ENCODE results near the gene RERG.

The RERG gene

DNA sequence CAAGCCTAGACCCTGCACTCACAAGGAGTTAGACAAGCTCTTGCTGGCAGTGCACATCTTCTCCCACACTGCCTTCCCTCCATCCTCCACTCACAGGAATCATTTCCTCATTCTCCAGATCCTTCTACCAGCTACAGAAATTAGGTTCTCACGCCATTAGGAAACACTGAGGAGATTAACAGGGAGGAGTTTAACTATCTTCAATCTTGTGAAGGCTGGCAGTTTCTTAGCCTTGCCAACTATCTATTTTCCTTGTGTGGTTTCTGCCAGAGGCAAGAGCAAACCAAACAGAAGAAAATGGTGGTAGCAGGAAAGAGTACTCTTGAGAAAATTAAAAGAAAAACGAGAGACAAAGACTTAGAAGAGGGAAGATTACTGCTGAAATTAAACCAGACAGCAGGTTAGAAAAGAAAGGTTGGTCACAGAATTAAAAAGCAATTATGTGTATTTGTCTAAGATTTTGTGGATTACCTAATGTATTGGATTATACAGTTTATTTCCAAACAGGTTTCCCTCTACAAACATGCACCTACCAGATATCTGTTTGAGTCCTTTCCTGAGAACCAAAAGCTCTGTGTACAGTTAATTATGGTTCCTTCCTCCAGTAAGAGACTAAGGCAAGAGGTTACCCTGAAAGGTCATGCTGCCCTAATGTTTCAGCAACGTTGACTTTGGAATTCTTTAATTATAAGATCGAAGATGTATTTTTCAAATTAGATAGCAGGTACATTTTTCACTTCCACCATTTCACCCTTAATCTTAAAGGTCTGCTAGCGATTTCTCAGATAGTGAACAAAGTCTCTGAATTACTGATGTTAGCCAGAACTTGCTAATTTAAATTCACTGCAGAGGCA is 5.0 kb downstream of the RERG start:
- no peak for DNase-seq

DNA sequence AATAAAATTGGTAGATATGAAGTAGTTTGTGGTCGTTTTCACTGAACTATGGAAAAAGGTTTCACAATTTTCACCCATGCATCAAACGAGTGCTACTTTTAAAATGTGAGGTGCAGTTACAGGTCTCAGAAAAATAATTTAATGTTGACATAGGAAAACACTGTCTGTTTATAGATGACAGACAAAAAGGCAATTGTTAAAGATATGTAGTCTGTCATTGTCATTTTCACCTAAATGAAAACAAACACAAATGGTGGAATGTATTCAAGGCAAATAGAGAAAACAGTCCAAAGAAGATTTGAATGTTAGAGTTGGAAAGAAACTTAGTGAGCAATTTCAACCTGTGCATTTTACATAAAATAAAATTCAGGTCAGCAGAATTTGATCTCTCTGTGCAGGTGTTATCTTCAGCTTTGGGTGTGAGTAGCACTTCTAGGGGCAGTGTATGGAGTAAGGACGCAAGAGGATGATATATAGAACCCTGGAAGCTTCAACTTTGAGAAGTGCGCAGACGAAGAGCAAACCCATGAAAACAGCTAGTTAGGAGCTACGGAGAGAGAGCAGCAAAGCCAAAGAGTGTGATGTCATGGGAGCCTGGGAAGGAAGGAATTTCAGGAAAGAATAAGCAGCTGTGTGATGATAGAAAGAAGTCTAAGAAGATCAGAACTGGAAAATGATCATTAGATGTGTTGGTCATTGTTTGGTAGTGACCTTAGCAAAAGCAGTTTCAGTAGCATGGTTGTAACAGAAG is 6.2 kb downstream of the RERG start:
- DNase-seq: no peak

DNA sequence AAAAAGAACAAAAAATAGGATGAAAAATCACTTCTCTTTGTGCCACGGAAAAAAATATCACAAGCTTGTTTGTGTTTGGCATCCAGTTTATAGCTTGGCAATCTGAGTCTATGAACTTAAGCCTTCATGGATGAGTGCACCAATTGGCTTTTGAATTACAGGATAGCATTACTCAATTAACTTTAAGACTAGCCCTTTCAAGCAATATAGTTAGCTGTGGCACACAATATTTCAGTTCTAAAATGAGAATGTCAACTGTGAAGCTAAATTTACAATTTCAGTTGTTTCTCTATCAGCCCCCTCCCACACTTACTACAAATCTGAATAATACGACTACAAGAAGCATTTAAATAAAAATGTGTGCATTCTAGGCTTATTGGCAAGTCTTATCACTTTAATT is 8.3 kb downstream of the RERG start:
- no peak for DNase-seq

DNA sequence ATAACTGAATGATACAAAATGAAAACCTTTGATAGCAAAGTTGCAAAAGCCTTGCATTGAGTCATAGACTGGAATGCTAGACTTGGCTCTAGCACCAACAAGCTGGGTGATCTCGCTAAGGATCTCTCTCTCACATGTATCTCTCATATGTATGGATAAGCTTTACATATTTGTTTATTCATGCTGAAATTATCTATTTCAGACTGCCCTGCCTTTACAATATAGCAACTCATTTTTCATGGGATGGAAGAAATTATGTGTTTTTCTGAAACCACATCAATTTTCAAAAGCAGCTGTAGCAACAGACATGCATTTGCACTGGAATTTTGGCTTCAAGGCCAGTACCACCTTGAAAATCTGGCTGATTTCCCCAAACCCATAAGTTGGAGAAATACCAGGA is 11.4 kb downstream of the RERG start:
- no peak for DNase-seq

GRCh38 chr12:15208871-15209656 is 12.2 kb downstream of the RERG start:
- no peak for DNase-seq

DNA sequence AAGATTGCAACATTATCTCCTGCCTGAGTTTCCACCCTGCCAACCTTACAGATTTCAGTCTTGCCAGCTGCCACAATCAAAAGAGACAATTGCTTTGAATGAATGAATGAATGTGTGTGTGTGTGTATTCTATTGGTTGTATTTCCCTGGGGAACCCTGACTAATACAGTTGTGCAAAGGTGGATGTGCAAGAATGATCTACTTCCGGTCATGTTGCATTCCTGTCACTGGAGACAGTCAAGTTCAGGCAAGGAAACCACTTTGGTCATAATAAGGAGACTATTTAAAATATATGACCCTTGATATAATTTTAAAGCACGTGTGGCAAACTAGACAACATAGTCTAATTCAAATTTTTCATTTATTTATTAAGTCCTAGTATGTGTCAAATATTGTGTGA is 13.1 kb downstream of the RERG start:
- no peak for DNase-seq

GRCh38 chr12:15206831-15207389 is 14.3 kb downstream of the RERG start:
- no peak for DNase-seq

DNA sequence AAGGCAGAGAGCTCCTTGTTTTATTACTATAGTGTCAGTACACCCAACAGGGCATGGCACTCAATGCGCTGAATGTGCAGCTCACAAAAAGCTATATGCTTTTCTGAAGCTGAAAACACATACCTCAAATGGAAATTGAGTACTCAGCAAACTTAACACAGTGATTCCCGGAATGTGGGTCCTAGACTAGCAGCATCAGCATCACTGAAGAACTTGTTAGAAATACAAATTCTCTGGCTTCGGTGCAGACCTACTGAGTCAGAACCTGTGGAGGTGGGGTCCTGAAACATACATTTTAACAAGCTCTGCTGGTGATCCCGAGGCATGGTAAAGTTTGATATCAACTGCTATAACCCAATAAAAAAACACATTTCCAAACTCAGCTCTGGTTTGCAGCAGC is 14.9 kb downstream of the RERG start:
- no peak for DNase-seq

- DNase-seq: no peak
Observed at GRCh38 chr12:15205341-15206010, 15.7 kb downstream of the RERG start.

- no peak for DNase-seq
Observed at GRCh38 chr12:15201456-15201855, 19.8 kb downstream of the RERG start.

GRCh38 chr12:15201056-15201455 is 20.2 kb downstream of the RERG start:
- no peak for DNase-seq

DNA sequence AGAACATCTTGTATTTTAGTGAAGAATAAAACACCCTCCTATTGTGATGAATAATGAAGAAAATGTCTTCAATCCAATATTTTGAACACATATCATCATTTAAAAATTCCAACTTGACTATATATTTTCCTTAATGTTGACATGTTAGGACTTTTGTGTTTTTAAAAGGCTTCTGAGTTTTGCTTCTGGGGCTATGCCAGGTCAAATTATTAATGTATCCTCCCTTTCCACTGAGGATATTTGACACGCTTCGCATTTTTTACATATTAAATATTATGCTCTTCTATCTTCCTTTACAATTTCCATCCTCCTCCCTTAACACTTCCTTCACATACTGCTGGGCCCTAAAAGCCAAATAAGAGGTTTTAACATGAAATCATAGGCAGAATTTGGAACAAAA is 20.6 kb downstream of the RERG start:
- no peak for DNase-seq

DNA sequence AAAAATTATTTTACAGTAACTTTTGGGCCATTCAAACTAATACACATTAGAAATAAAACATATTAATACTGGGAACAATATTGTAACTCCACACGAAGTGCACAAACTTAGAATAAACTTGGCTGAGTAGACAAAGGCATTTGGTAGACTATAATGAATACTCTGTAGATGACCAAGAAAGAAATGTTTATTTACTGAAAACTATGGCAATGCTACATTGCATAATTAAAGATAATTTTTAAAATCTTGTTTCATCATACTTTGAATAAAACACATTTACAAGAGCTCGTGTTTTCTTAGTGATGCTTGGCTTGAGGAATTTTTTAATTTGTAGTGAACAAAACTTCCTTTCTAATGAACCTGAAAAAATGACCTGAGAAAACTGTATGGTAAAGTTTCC is 21.3 kb downstream of the RERG start:
- DNase-seq: no peak

- DNase-seq: no peak
Observed at GRCh38 chr12:15196678-15197505, 24.3 kb downstream of the RERG start.

- no peak for DNase-seq
Observed at GRCh38 chr12:15196221-15196620, 25.0 kb downstream of the RERG start.

DNA sequence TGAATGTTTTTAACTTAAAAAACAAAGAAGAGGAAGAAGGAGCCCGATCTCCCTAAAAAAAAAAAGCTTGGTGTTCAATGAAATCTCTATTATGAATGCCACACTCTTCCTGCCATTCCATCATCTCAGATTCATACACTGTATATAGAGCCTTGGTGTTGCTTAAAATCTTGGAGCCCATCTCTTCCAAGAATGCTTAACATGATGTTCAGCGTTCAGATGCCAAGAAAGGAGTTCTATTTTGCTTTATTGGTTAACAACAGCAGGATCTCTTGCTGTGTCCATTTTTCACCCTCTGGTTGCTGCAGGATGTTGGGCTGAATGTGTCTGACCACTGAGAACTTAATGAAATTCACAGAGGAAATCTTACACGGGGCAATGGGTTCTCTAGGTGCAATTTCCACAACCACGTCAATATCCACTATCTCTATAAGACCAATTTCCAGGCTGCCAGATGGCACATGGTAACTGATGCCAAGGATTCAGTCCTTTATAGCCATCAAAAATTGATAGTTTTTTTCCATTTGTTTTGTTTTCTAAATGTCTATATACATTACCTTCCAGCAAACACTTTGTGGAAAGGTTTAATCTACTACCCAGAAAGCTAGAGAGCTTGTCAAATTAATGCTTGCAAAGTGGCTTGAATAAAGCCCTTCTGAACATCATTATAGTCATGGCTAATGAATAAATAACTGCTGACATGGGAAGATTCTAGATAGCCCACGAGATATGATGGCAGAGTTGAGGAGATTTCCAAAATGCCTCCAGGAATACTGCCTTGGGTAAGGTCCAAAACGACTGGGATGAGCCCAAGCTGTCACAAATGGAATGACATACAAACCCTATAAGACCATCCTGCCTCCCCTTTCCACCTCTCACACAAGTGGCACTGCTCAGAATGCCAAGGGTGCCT is 26.5 kb downstream of the RERG start:
- no peak for DNase-seq

DNA sequence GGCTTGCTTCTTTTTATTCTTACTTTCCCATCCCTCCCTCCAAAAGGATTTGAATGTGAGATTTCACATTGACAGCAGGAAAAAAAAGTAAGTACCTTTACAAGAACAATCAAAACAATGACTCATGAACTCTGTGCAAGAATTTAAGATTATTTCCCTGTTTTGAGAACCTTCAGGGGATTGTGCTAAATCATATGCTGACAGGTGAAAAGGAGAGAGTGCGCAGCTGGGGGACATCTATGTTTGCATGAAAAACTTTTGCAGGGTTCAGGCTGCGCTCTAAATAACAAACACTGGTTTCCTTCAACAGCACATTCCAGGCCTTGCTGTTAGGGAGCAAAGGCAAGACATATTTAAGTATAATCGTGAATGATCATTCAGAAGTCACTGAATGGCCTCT is 27.3 kb downstream of the RERG start:
- no peak for DNase-seq

- no peak for DNase-seq
Observed at GRCh38 chr12:15192720-15193119, 28.5 kb downstream of the RERG start.

DNA sequence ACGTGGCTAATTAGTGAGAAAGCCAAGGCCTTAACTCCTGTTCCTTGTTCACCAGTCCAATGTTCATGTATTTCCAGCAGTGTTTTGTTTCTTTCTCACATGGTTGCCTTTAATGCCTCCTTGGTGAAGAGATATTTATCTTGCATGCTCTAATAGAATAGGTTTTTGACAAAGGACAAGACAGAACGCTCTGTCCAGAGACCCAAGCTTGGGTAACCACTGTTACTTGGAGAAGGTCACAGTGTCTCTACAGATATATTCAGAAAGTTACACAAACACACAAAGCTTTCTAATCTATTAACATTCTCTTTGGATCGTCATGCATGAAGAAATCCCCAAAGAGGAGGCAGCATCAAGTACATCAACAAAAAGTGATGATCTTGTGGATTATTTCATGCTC is 33.1 kb downstream of the RERG start:
- DNase-seq: no peak

- no peak for DNase-seq
Observed at GRCh38 chr12:15186597-15186996, 34.6 kb downstream of the RERG start.

- no peak for DNase-seq
Observed at GRCh38 chr12:15184484-15184883, 36.7 kb downstream of the RERG start.
